Motor neuron (in vitro differentiated cells): ENCODE measurements around the gene PABPC1L2A. TPM values are rescaled to one million over a fixed set of nuclear protein-coding genes. Genes with fewer than 3 reads are reported as not detected.
"Not testable (repeated sequence)": the region's sequence is repeated elsewhere in the genome, so short reads cannot be mapped to it uniquely, and the experiment has no call there.

Source experiments
- ATAC-seq, 8 experiments: fragments of 200-7000 bp; cut with Tn5 transposase; replicated peaks in 6 of 8; 2 replicates each; pipeline ENCODE4 v1.8.0; 2021; ENCODE audit warnings: mild to moderate bottlenecking in 8 of 8, moderate library complexity in 8 of 8
- H3K27ac ChIP-seq, 2 donors: fragments of 250-450 bp; sonication (Bioruptor Pico); 2 replicates each; pipeline ENCODE4 v1.9.0; 2021; ENCODE audit warnings: antibody characterized with exemption in 2 of 2, mild to moderate bottlenecking in 2 of 2, moderate library complexity in 1 of 2
- H3K4me1 ChIP-seq, 2 donors: fragments of 250-450 bp; sonication (Bioruptor Pico); replicated peaks in 1 of 2; 2 replicates each; pipeline ENCODE4 v1.6.1; 2021; ENCODE audit warnings: antibody characterized with exemption in 2 of 2, mild to moderate bottlenecking in 2 of 2, moderate library complexity in 1 of 2
- H3K4me3 ChIP-seq, 5 donors: fragments of 250-450 bp; sonication (Bioruptor Pico); 2 replicates each; pipeline ENCODE4 v1.9.0; 2021; ENCODE audit warnings: antibody characterized with exemption in 5 of 5, mild to moderate bottlenecking in 5 of 5, moderate library complexity in 4 of 5
- WGBS, 10 experiments: fragments of 450-650 bp; shearing (Covaris generic); methylation state at CpG; one replicate each; pipeline ENCODE4 v1.0.0; 2022; 5-methylcytosine and 5-hydroxymethylcytosine counted together
- in situ Hi-C, 9 experiments: fragments of 400-800 bp; cut with MboI; loops; one replicate each; pipeline ENCODE4 v1.15.0; 2021; ENCODE audit warnings: low sequenced_read_pairs in 9 of 9, low pct_unique_long_range_greater_than_20kb in 2 of 9; ENCODE audit not compliant: unreplicated experiment in 9 of 9
- total RNA-seq, 8 experiments: library from RNA; unstranded; fragments of 300-600 nt; gene quantifications; 2 replicates each; pipeline versions ENCODE4 v1.2.3 to v1.2.4, GENCODE V29; 2022

The PABPC1L2A gene
- 1 to 10 TPM in 2 of 8 experiments, under 1 TPM in 4, not detected in 2; 0.38 to 1.6 (median 0.87) TPM for total RNA-seq

DNA sequence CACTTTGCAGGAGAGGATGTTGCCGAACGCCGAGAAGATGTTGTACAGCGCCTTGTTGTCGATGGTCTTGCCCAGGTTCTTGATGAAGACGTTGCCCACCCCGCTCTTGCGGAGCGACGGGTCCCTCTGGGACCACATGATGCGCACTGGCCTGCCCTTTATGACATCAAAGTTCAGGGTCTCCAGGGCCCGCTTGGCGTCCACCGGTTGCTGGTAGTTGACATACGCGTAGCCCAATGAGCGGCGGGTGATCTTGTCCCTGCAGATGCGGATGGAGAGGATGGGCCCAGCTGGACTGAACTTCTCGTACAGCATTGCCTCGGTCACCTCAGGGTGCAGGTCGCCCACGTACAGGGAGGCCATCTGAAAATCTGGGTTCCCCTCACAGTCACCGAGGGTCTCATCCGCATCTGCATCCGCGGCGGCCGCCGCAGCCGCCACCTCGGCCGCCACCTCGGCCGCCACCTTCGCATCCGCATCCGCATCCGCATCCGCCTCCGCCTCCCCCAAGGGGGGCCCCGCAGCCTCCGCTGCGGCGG is at the start of gene PABPC1L2A:
Gene PABPC1L2A, minus strand, starts transcription at position 489 of the 539 bp plus-strand sequence. Its CDS starts 126 bp downstream, at position 363.
- peak within 1 kb of the TSS in 2 of 5 donors; percentile 30 to 44 for H3K4me3 ChIP-seq
- no CpG with 5 or more reads among the region's 45 CpGs for WGBS, 10 experiments
- H3K27ac ChIP-seq, H3K4me1 ChIP-seq, in situ Hi-C loops: not testable (repeated sequence)
- ATAC-seq, result peak in 4 of 8 experiments; percentile 29 to 61 (median 46)

DNA sequence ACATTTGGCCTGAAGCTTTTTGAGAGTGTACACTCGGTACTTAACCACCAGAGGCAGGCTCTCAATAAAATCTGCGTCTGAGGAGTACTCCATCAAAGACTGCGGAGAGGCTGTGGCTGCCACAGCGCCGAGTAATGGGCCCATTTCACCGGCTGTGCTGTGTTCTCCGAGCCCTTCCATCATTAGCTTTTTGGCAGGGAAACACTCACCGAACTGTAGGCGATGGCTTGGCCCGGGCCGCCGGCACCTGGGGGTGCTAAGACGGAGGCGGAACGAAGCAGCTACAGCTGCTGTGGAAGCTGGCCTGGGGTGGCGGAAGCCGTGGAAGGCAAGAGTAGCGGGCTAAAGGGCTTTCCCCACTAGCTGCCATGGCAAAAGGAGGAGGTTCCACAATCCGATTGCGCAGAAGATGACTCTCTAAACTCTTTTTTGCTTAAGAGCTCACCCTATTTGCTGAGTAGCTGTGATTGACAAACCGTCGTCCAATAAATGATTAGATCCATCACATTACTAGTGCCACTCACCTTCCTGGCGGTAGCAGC is 48.5 kb upstream of the PABPC1L2A start:
- H3K4me3 ChIP-seq, result no peak overlapping the region
- no peak overlapping the region for H3K27ac ChIP-seq
- 0 to 100% (median 77%) methylated on average over 1 to 17 of the region's 23 CpGs; no CpG with 5 or more reads in 5 of the 10 experiments for WGBS, 10 experiments
- ATAC-seq, result peak in 1 of 8 experiments; percentile 62
- H3K4me1 ChIP-seq, result no peaks in the 10 kb centered on the region
- in situ Hi-C loops, result no loop called here

DNA sequence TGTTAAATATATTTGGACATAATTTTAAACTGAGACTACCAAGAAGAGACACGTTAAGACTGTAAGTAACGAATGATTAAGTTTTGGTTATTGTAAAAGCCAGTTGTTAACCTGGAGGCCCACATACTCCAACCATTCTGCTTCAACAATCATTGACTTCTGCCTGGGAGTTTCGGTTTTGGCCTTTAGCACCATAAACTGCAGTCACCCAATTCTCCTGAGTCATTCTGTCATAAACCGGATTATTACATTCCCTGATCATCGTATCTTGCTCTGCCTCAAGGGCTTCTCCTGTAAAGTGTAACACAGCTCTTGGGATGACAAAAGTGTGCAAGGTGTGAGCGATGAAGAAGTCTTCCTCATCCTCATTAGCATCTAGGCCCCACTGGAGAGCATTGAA is 46.9 kb upstream of the PABPC1L2A start:
- no peak for ATAC-seq
- 14 to 100% (median 68%) methylated on average over 1 to 5 of the region's 6 CpGs; no CpG with 5 or more reads in 7 of the 10 experiments for WGBS, 10 experiments
- no peak overlapping the region for H3K4me3 ChIP-seq
- no peaks in the 10 kb centered on the region for H3K4me1 ChIP-seq
- no peak overlapping the region for H3K27ac ChIP-seq
- in situ Hi-C loops, result no loop called here

DNA sequence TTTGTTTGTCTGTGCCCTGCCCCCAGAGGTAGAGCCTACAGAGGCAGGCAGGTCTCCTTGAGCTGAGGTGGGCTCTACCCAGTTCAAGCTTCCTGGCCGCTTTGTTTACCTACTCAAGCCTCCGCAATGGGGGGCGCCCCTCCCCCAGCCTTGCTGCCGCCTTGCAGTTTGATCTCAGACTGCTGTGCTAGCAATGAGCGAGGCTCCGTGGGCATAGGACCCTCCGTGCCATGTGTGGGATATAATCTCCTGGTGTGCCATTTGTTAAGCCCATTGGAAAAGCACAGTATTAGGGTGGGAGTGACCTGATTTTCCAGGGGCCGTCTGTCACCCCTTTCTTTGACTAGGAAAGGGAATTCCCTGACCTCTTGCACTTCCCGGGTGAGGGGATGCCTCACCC is 20.2 kb upstream of the PABPC1L2A start:
- H3K4me1 ChIP-seq, in situ Hi-C loops: not testable (repeated sequence)
- WGBS, 10 experiments, result no CpG with 5 or more reads among the region's 9 CpGs

DNA sequence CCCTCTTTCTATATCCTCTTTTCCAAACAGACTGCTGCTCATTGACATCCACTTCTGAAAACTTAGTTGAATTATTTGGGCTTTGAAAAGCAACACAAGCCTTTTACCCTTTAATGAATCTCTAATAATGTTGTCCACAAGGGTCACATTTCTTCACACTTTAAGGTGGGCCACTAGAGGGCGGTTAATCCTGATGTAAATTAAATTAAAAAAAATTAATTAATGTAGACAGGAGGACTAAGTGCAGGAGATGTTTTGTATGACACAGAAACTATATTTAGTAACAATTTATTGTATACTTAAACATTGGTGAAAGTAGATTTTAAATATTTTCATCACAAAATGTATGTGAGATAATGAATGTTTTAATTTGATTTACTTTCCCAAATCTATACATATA is 7.5 kb upstream of the PABPC1L2A start:
- ATAC-seq, H3K4me3 ChIP-seq, in situ Hi-C loops, H3K27ac ChIP-seq, H3K4me1 ChIP-seq: not testable (repeated sequence)
- WGBS, 10 experiments, result 0 to 20% methylated on average over 1 of the region's 1 CpG; no CpG with 5 or more reads in 8 of the 10 experiments

More for the DNA sequence above, 20.2 kb upstream of the PABPC1L2A start:
- ATAC-seq, H3K27ac ChIP-seq, H3K4me3 ChIP-seq: not testable (repeated sequence)

DNA sequence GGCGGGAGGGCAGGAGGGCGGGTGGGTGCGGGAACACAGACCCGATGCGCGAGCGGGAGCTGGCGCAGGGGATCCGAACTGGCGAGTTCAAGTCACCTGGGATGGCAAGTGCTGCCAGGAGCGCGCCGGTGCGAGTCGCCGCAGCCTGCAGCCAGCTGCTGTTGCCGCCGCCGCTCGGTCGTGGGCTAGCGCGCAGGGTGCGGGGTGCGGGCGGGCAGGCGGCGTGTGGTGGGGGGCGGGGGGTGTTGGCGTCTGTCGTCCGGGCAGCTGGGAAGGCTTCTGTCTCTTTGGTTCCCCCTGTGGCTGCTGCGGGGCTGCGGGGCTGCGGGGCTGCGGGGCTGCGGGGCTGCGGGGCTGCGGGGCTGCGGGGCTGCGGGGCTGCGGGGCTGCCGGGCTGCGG is 572 bp upstream of the PABPC1L2A start:
- in situ Hi-C loops, H3K4me1 ChIP-seq, H3K27ac ChIP-seq, H3K4me3 ChIP-seq: not testable (repeated sequence)
- no CpG with 5 or more reads among the region's 44 CpGs for WGBS, 10 experiments
- ATAC-seq, result peak in 6 of 8 experiments; percentile 25 to 84 (median 77)

DNA sequence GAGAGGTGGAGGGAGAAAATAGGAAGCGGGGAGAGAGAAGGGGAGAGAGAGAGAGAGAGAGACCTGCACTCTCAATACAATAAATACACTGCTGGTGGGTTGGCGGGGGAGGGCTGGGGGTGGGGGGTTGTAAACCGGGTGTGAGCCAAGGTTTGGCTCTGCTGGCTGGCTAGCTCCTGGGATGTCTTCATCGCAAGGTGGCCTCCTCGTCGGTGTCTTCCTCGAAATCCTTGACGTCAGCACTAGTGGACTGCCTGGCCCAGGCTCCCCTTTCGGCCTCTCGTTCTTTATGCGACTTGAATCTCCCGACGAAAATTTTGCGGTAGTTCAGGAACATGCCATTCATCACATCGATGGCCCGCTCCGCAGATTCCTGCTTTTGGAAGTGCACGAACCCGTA is 715 bp downstream of the PABPC1L2A start:
- H3K4me1 ChIP-seq, in situ Hi-C loops, H3K4me3 ChIP-seq, H3K27ac ChIP-seq: not testable (repeated sequence)
- WGBS, 10 experiments, result no CpG with 5 or more reads among the region's 19 CpGs
- peak in 3 of 8 experiments; percentile 22 to 30 (median 29) for ATAC-seq

DNA sequence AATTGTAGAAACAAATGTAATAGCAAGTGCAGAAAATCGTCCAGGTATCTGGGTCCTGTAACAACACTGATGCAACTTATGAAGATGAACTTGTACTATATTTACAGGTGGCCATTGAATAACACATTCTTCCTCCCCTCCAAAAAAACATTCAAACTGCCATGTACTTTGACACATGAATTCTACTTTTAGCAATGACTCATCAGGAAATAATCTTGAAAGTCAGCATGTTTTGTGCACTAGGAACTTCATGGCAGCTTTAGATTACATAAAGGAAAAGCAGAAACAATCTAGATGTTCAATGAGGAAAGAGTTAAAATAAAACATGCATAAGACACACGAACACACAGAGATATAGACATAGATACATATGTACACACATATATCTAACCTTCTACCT is 2.5 kb downstream of the PABPC1L2A start:
- 0 to 83% (median 56%) methylated on average over 1 to 2 of the region's 2 CpGs; no CpG with 5 or more reads in 3 of the 10 experiments for WGBS, 10 experiments
- in situ Hi-C loops, result no loop called here
- H3K4me1 ChIP-seq, result no peaks in the 10 kb centered on the region
- no peak for ATAC-seq
- no peak overlapping the region for H3K4me3 ChIP-seq
- no peak overlapping the region for H3K27ac ChIP-seq

DNA sequence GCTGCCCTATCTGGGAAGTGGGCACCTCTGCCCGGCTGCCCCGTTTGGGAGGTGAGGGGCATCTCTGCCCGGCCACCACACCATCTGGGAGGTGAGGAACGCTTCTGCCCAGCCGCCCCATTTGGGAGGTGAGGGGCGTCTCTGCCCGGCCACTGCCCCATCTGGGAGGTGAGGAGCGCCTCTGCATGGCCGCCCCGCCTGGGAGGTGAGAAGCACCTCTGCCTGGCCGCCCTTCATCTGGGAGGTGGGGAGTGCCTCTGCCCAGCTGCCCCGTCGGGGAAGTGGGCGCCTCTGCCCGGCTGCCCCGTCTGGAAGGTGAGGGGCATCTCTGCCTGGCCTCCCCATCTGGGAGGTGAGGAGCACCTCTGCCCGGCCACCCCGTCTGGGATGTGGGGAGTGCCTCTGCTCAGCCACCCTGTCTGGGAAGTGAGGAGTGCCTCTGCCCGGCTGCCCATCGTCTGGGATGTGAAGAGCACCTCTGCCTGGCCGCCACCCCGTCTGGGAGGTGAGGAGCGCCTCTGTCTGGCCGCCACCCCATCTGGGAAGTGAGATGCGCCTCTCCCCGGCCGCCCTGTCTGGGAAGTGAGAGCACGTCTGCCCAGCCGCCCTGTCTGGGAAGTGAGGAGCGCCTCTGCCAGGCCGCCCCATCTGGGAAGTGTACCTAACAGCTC is 9.8 kb downstream of the PABPC1L2A start:
- Histone ChIP-seq H3K4me3 (no peak overlapping the region), H3K27ac (no peak overlapping the region), H3K4me1 (no peaks in the 10 kb centered on the region)
- in situ Hi-C loops, result no loop called here
- 33% methylated on average over 3 of the region's 31 CpGs; no CpG with 5 or more reads in 9 of the 10 experiments for WGBS, 10 experiments
- ATAC-seq, result no peak

DNA sequence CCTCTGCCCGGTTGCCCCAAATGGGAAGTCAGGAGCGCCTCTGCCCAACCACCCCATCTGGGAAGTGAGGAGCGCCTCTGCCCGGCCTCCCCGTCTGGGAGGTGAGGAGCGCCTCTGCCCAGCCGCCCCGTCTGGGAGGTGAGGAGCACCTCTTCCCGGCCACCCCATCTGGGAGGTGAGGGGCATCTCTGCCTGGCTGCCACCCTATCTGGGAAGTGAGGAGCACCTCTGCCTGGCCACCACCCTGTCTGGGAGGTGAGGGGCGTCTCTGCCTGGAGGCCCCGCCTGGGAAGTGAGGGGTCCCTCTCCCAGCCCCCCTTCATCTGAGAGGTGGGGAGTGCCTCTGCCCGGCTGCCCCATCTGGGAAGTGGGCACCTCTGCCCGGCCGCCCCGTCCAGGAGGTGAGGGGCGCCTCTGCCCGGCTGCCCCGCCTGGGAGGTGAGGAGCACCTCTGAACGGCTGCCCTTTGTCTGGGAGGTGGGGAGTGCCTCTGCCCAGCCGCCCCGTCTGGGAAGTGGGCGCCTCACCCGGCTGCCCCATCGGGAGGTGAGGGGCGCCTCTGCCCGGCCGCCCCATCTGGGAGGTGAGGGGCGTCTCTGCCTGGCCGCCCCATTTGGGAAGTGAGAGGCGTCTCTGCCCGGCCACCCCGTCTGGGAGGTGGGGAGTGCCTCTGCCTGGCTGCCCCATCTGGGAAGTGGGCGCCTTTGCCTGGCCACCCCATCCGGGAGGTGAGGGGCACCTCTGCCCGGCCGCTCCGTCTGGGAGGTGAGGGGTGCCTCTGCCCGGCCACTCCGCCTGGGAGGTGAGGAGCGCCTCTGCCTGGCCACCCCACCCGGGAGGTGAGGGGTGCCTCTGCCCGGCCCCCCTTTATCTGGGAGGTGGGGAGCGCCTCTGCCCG is 10.6 kb downstream of the PABPC1L2A start:
- Histone ChIP-seq H3K27ac (no peak overlapping the region), H3K4me1 (no peaks in the 10 kb centered on the region), H3K4me3 (no peak overlapping the region)
- in situ Hi-C loops, result no loop called here
- WGBS, 10 experiments, result 69% methylated on average over 11 of the region's 44 CpGs; no CpG with 5 or more reads in 9 of the 10 experiments
- ATAC-seq, result no peak

DNA sequence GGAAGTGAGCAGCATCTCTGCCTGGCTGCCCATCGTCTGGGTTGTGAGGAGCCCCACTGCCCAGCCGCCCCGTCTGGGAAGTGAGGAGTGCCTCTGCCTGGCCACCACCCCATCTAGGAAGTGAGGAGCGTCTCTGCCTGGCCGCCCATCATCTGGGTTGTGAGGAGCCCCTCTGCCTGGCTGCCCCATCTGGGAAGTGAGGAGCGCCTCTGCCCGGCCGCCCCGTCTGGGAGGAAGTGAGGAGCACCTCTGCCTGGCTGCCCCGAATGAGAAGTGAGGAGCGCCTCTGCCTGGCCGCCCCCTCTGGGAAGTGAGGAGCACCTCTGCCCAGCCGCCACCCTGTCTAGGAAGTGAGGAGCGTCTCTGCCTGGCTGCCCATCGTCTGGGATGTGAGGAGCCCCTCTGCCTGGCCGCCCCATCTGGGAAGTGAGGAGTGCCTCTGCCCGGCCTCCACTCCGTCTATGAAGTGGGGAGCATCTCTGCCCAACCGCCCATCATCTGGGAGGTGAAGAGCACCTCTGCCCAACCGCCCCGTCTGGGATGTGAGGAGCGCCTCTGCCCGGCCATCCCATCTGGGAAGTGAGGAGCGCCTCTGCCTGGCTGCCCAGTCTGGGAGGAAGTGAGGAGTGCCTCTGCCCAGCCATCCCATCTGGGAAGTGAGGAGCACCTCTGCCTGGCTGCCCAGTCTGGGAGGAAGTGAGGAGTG is 11.4 kb downstream of the PABPC1L2A start:
- WGBS, 10 experiments, result no CpG with 5 or more reads among the region's 24 CpGs
- H3K4me3 ChIP-seq, result not testable (repeated sequence)

DNA sequence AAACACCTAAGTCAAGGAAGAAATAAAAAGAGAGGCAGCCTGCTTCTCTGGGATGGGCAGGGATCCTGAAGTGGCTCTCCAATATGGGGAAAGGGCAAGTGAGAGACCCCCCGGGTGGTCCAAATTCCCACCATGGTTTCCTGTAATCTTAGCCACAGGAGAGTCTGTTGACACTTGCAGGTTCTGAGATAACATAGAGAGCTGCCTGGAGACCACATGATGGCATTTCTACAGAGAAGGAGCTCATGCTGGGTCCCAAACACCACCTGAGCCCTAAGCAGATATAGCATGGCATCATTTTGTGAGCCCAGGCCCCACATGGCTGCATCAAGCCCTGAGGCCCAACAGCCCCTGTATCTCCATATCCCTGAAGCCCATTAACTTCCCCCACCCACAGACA is 50.4 kb downstream of the PABPC1L2A start:
- no peaks in the 10 kb centered on the region for H3K4me1 ChIP-seq
- H3K27ac ChIP-seq, result no peak overlapping the region
- no peak overlapping the region for H3K4me3 ChIP-seq
- no peak for ATAC-seq
- WGBS, 10 experiments, result 0% methylated on average over 1 of the region's 1 CpG; no CpG with 5 or more reads in 8 of the 10 experiments
- in situ Hi-C loops, result no loop called here

More for the DNA sequence above, 11.4 kb downstream of the PABPC1L2A start:
- H3K4me1 ChIP-seq, H3K27ac ChIP-seq, ATAC-seq, in situ Hi-C loops: not testable (repeated sequence)
